Nephron (organoid): ENCODE data around the gene THTPA.

Experiments used
- H3K27ac Mint-ChIP-seq, 3 experiments: 2 replicates each; pipeline ENCODE4 v1.8.0; 2020; ENCODE audit warnings: mixed read lengths in 3 of 3, mild to moderate bottlenecking in 2 of 3, moderate library complexity in 1 of 3
- H3K27me3 Mint-ChIP-seq: 2 replicates; pipeline ENCODE4 v1.8.0; 2021; ENCODE audit warnings: low read depth, mild to moderate bottlenecking, moderate library complexity, mixed read lengths
- H3K36me3 Mint-ChIP-seq: 2 replicates; pipeline ENCODE4 v1.8.0; 2020; ENCODE audit warnings: low read depth, mixed read lengths
- H3K4me1 Mint-ChIP-seq: 2 replicates; pipeline ENCODE4 v1.8.0; 2020; ENCODE audit warnings: mixed read lengths
- H3K4me3 Mint-ChIP-seq, 3 experiments: 2 replicates each; pipeline ENCODE4 v1.8.0; 2020; ENCODE audit warnings: mild to moderate bottlenecking in 3 of 3, mixed read lengths in 3 of 3, moderate library complexity in 2 of 3
- H3K9me3 Mint-ChIP-seq: 2 replicates; pipeline ENCODE4 v1.8.0; 2020; ENCODE audit warnings: mixed read lengths
- TF ChIP-seq, protein P1 (sequence below), 3 experiments: fragments of 200-600 bp; sonication (generic); IDR thresholded peaks; one replicate each; pipeline ENCODE4 v1.5.0; 2021; ENCODE audit warnings: antibody characterized with exemption in 3 of 3; ENCODE audit not compliant: unreplicated experiment in 3 of 3

THTPA gene

DNA sequence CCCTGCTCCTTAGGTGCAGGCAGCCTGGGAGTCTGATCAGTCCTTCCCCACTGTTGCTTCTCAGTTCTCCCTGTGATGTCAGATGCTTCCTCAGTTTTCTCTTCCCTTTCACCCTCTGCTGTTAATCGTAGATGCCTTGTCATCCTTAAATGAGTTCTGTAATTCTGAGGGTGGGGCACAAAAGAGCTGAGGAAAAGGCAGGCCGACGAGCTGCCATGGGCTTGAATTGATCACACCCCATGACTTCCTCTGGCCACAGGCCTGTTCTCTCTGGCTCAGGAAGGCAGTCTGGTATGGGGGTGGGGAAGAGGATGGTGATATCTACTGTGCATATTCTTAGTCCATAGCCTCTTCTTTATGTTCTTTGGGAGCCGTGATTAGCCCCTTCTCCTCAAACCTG, 16.8 kb downstream of the THTPA start:
- Mint-ChIP-seq H3K9me3 (no peaks in the 10 kb centered on the region), H3K27me3 (peaks cover 46% of the 10 kb centered on the region), H3K27ac (peak overlapping the region in 2 of 3 experiments; percentile 38 to 55), H3K4me1 (peaks cover 41% of the 10 kb centered on the region), H3K4me3 (no peak overlapping the region), H3K36me3 (peaks cover 17% of the 10 kb centered on the region)
- TF ChIP-seq, protein P1, sequence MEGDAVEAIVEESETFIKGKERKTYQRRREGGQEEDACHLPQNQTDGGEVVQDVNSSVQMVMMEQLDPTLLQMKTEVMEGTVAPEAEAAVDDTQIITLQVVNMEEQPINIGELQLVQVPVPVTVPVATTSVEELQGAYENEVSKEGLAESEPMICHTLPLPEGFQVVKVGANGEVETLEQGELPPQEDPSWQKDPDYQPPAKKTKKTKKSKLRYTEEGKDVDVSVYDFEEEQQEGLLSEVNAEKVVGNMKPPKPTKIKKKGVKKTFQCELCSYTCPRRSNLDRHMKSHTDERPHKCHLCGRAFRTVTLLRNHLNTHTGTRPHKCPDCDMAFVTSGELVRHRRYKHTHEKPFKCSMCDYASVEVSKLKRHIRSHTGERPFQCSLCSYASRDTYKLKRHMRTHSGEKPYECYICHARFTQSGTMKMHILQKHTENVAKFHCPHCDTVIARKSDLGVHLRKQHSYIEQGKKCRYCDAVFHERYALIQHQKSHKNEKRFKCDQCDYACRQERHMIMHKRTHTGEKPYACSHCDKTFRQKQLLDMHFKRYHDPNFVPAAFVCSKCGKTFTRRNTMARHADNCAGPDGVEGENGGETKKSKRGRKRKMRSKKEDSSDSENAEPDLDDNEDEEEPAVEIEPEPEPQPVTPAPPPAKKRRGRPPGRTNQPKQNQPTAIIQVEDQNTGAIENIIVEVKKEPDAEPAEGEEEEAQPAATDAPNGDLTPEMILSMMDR (IDR thresholded peaks at IDR 0.05; ENCODE audit: unreplicated experiment in 3 of 3), result no peak

DNA sequence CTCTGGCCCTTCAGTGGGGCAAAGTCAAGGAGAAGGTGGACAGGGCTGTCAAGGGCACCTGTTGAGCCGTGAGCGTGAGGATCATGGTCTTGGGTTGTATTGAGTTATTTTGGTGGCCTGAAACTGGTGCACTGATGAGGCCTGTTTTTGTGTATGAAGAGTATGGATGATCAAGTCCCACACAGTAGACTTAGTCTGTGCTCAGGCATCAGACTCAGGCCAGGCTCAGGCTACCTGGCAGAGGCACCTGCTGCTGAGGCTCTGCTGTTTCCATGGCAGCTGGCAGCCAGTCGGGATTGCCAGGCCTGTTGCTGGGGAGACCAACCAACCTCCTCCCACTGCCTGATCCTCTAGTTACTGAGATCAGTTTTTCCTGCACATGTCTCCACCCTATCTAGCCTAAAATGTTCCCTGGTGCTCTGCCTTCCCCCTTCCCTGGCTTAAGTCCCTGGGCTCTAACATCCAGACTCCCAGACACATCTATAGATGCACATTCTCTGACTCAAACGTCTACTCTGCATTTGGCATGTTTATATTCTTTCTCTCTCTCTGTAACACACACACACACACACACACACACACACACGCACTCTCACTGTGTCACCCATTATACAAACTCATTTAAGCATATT, 17.4 kb downstream of the THTPA start:
- Mint-ChIP-seq H3K4me1 (peaks cover 38% of the 10 kb centered on the region), H3K27ac (peak overlapping the region in 1 of 3 experiments; percentile 55), H3K36me3 (peaks cover 17% of the 10 kb centered on the region), H3K4me3 (peak overlapping the region in 1 of 3 experiments; percentile 10), H3K9me3 (no peaks in the 10 kb centered on the region), H3K27me3 (peaks cover 52% of the 10 kb centered on the region)
- TF ChIP-seq, protein P1 (IDR thresholded peaks at IDR 0.05; ENCODE audit: unreplicated experiment in 3 of 3), result no peak

DNA sequence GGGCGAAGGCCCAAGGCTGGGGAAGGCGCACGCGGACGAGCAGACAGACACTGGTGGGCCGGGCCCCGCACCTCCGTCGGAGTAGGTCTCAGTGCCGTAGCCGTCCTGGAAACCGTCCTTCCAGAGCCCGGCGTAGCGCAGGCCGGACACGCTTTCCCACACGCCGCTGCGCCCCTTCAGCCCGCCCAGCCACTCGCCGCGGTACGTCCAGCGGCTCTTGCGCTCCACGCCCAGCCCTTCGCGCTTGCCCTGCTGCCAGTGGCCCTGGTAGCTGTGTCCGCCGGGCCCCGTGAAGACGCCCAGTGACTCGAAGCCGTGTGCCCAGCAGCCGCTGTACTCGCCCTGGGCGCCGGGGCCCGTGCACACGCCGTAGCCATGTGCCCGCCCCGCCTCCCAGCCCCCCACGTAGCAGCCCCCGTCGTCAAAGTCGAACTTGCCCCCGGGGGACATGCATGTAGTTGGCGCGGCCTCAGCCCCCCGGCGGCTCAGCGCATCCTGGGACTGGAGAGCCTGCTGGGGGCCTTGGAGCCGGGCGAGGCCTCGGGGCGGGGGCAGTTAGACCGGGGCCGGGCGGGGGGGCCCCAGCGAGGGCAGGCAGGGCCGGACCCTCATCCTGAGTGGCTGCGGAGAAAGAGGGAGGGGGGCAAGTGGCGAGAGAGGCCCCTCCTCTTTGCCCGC, 21.1 kb downstream of the THTPA start:
- TF ChIP-seq, protein P1 (IDR thresholded peaks at IDR 0.05; ENCODE audit: unreplicated experiment in 3 of 3), result no peak
- peak overlapping the region; percentile 26 to 45 (median 31) for H3K27ac Mint-ChIP-seq
- peaks cover 30% of the 10 kb centered on the region for H3K4me1 Mint-ChIP-seq

DNA sequence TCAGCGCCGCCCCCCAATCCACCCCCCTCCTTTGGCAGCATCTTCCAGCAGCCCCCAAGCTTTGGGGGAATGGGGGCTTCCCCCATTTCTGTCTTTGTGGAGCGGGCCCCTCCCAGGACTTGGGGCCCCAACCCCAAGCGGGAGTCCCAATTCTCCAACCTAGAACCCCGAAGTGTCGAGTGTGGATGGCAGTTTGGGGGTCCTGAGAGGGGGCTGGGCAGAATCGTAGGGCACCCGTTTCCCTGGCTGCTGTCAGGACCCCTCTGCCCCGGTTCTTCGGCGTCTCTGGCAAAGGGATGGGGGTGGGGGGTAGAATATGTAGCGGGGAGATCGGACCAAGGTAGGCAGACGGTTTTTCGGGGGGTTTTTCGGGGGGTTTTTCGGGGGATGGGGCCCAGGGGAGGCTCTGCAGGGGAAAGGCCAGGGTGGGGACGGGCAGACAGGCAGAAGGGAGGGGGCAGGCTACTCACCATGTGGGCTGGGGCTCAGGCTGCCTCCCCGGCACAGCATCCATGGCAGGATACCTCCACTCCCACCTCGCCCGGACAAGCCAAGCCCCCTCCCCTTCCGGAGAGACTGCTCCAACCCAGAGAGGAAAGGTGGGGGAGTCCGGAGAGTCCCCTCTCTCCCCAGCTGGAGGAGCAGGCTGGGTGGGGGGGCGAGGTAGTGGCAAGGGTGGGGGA, 21.8 kb downstream of the THTPA start:
- Mint-ChIP-seq H3K9me3 (no peaks in the 10 kb centered on the region), H3K4me1 (peaks cover 24% of the 10 kb centered on the region), H3K4me3 (peak overlapping the region; percentile 87 to 95 (median 89)), H3K27me3 (peaks cover 73% of the 10 kb centered on the region), H3K27ac (peak overlapping the region; percentile 94 to 99 (median 96)), H3K36me3 (peaks cover 12% of the 10 kb centered on the region)
- TF ChIP-seq, protein P1 (IDR thresholded peaks at IDR 0.05; ENCODE audit: unreplicated experiment in 3 of 3), result no peak

More for the DNA sequence above, 21.1 kb downstream of the THTPA start:
- Mint-ChIP-seq H3K27me3 (peaks cover 70% of the 10 kb centered on the region), H3K36me3 (peaks cover 17% of the 10 kb centered on the region), H3K4me3 (peak overlapping the region; percentile 87 to 95 (median 90)), H3K9me3 (no peaks in the 10 kb centered on the region)

DNA sequence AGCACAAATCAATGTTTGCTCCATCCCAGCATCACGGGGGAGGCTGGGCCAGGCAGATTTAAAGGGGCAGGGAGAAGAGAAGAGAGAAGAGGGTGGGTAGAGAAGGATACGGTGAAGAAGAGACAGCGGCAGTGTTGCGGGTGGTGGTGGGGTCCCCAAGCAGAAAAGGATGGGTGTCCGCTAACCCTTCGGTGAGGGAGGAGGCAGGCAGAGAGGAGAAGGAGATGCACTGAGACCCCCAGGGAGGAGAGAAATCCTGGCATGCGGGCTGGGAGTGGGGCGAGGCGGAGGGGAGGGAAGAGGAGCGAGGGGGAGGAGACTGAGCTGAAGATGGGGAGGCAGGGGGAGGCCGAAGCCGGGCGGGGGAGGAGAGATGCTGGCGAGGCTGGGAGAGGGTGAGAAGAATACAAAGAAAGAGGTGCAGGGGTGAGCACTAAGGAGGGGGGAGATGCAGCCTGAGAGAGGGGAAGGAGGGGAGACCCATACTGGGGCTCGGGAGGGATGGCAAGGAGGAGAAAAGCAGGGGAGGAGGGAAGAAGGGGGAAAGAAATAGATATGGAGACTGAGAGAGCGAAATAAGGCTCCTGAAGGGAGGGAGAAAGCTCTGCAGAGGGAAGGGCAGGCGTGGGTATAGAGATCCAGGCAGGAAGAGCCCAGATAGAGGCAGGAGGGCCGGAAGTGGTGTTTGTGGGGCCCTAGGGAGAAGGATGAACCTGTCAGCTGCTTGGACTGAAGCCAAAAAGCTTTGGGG, 22.7 kb downstream of the THTPA start, which contains the start of gene JPH4:
JPH4 (minus strand) TSS at position 231 of the 751 bp plus-strand sequence. CDS start 1,337 bp downstream, outside the sequence.
- Mint-ChIP-seq H3K4me1 (peaks cover 24% of the 10 kb centered on the region), H3K27ac (peak within 1 kb of the TSS; percentile 94 to 99 (median 96)), H3K36me3 (peaks cover 9% of the 10 kb centered on the region), H3K9me3 (no peaks in the 10 kb centered on the region), H3K4me3 (peak within 1 kb of the TSS; percentile 87 to 95 (median 89)), H3K27me3 (peaks cover 64% of the 10 kb centered on the region)
- TF ChIP-seq, protein P1 (IDR thresholded peaks at IDR 0.05; ENCODE audit: unreplicated experiment in 3 of 3), result no peak
